SK-N-SH (cell line): Measurements from ENCODE around the gene PLCB3.

Experiments
- CTCF ChIP-seq: fragments of 200-600 bp; sonication (generic); IDR thresholded peaks from 2 replicates; pipeline ENCODE4 v1.6.1; 2017; ENCODE audit warnings: antibody characterized with exemption, mild to moderate bottlenecking, moderate library complexity
- GATA2 ChIP-seq: sonication (generic); formaldehyde crosslinking; IDR thresholded peaks from 2 replicates; pipeline ENCODE4 v1.5.0; 2020; ENCODE audit warnings: mild to moderate bottlenecking, missing genetic modification reagents
- JUND ChIP-seq: IDR thresholded peaks from 2 replicates; pipeline ENCODE4 v1.4.0; 2012
- TAF1 ChIP-seq: IDR thresholded peaks from 2 replicates; pipeline ENCODE4 v1.6.1; 2012; ENCODE audit warnings: low read depth, mild to moderate bottlenecking, low read length, moderate library complexity, borderline replicate concordance
- TCF12 ChIP-seq: IDR thresholded peaks from 2 replicates; pipeline ENCODE4 v1.4.0; 2012

GRCh38 chr11:64202992-64203391 is 48.3 kb upstream of the PLCB3 start:
- TF ChIP-seq CTCF (no peak), TCF12 (no peak), JUND (no peak), TAF1 (no peak), GATA2 (CRISPR knock-in tag) (no peak)
